Panc1 (cell line): ENCODE measurements around the gene SEC31A. TPM values are rescaled to one million over a fixed set of nuclear protein-coding genes. Genes with fewer than 3 reads are reported as not detected.
"Not testable (repeated sequence)": the region's sequence is repeated elsewhere in the genome, so short reads cannot be mapped to it uniquely, and the experiment has no call there.

ENCODE experiments used
- ATAC-seq: fragments of 200-7000 bp; cut with Tn5 transposase; 2 replicates; pipeline ENCODE4 v1.9.1; 2020; ENCODE audit warnings: mild to moderate bottlenecking, moderate library complexity
- BruUV-seq: library from RNA; stranded (reverse); fragments of 400-500 nt; replicated peaks from 2 replicates; lab custom pipeline; 2021; lab: Mats Ljungman, UMichigan
- CTCF ChIA-PET: fragments of 300-600 bp; sonication (Branson Sonifier 250); formaldehyde crosslinking; loops from one replicate; lab custom pipeline; 2022; ENCODE audit warnings: antibody characterized with exemption; lab: Charles Lee
- POLR2A ChIA-PET: fragments of 300-600 bp; sonication (Branson Sonifier 250); formaldehyde crosslinking; loops from one replicate; lab custom pipeline; 2022; ENCODE audit warnings: antibody characterized with exemption; lab: Charles Lee
- DNase-seq: peaks from one replicate; pipeline ENCODE4 v3.0.0-alpha.2; 2010; ENCODE audit warnings: low read depth, low spot score
- H3K27ac ChIP-seq: 2 replicates; pipeline ENCODE4 v1.5.1; 2011; ENCODE audit warnings: mild to moderate bottlenecking, low read length, inconsistent platforms
- H3K27me3 ChIP-seq: fragments of 200-500 bp; sonication (Bioruptor generic); 2 replicates; pipeline ENCODE4 v1.6.0; 2014; ENCODE audit warnings: low read length, inconsistent platforms; ENCODE audit not compliant: control insufficient read depth, insufficient read depth
- H3K36me3 ChIP-seq: fragments of 200-500 bp; sonication (Bioruptor generic); 2 replicates; pipeline ENCODE4 v1.5.1; 2014; ENCODE audit warnings: inconsistent platforms, mild to moderate bottlenecking, low read length, moderate library complexity; ENCODE audit not compliant: control insufficient read depth, insufficient read depth
- H3K4me1 ChIP-seq: 2 replicates; pipeline ENCODE4 v1.5.1; 2011; ENCODE audit warnings: inconsistent platforms, mild to moderate bottlenecking, low read length, moderate library complexity; ENCODE audit not compliant: control insufficient read depth, insufficient read depth
- H3K4me3 ChIP-seq, 2 experiments: 2 replicates each; pipeline ENCODE4 v1.5.1; 2011 to 2012; ENCODE audit warnings: low read depth in 2 of 2, low read length in 2 of 2, mild to moderate bottlenecking in 2 of 2, inconsistent platforms in 1 of 2, moderate library complexity in 1 of 2
- H3K9me3 ChIP-seq: fragments of 200-500 bp; sonication (Bioruptor generic); 2 replicates; pipeline ENCODE4 v1.5.1; 2014; ENCODE audit warnings: low read depth, mild to moderate bottlenecking, inconsistent platforms, low read length, moderate library complexity; ENCODE audit not compliant: control insufficient read depth, insufficient read depth
- POLR2AphosphoS5 ChIP-seq: IDR thresholded peaks from 2 replicates; pipeline ENCODE4 v1.6.1; 2012; ENCODE audit warnings: mild to moderate bottlenecking, low read depth, low read length, moderate library complexity
- REST ChIP-seq, 2 experiments: IDR thresholded peaks; 2 replicates each; pipeline ENCODE4 v1.6.1; 2011 to 2012; ENCODE audit warnings: low read depth in 2 of 2, control low read depth in 1 of 2, low read length in 1 of 2, mild to moderate bottlenecking in 1 of 2, moderate library complexity in 1 of 2; ENCODE audit not compliant: insufficient read depth in 1 of 2
- SIN3A ChIP-seq: IDR thresholded peaks from 2 replicates; pipeline ENCODE4 v1.6.1; 2012; ENCODE audit warnings: low read depth, mild to moderate bottlenecking, low read length, moderate library complexity, borderline replicate concordance; ENCODE audit not compliant: insufficient read depth
- TCF7L2 ChIP-seq: IDR thresholded peaks from 2 replicates; pipeline ENCODE4 v1.6.1; 2011; ENCODE audit warnings: mild to moderate bottlenecking, low read depth, low read length, inconsistent platforms
- in situ Hi-C: cut with HindIII; loops from 2 replicates; pipeline ENCODE4 v1.10.0; 2016; ENCODE audit warnings: low sequenced_read_pairs, low pct_unique_long_range_greater_than_20kb
- intact Hi-C: fragments of 100-400 bp; cut with micrococcal nuclease; formaldehyde crosslinking; loops from one replicate; pipeline ENCODE4 v1.10.0; 2022; ENCODE audit not compliant: unreplicated experiment
- total RNA-seq: library from RNA; stranded (reverse); gene quantifications from one replicate; pipeline ENCODE4 v1.2.1, GENCODE V29; 2021; ENCODE audit not compliant: unreplicated experiment
- TF ChIP-seq, protein P1 (sequence below): fragments of 450-650 bp; IDR thresholded peaks from 2 replicates; pipeline ENCODE4 v1.5.1; 2017; ENCODE audit warnings: mild to moderate bottlenecking

SEC31A gene
- total RNA-seq, 1 experiment from 2014 or later = 107 TPM

GRCh38 chr4:82918091-82918490 is 27.1 kb upstream of the SEC31A start:
- Histone ChIP-seq H3K4me3 (no peak overlapping the region), H3K27me3 (no peaks in the 10 kb centered on the region), H3K4me1 (no peaks in the 10 kb centered on the region), H3K9me3 (no peaks in the 10 kb centered on the region), H3K27ac (no peak overlapping the region), H3K36me3 (no peaks in the 10 kb centered on the region)
- no peak for DNase-seq
- TF ChIP-seq REST (IDR thresholded peaks at IDR 0.05; ENCODE audit: insufficient read depth in 1 of 2, low read depth in 2 of 2, low read length in 1 of 2) (no peak), SIN3A (no peak), TCF7L2 (no peak), POLR2AphosphoS5 (no peak)
- TF ChIP-seq, protein P1, sequence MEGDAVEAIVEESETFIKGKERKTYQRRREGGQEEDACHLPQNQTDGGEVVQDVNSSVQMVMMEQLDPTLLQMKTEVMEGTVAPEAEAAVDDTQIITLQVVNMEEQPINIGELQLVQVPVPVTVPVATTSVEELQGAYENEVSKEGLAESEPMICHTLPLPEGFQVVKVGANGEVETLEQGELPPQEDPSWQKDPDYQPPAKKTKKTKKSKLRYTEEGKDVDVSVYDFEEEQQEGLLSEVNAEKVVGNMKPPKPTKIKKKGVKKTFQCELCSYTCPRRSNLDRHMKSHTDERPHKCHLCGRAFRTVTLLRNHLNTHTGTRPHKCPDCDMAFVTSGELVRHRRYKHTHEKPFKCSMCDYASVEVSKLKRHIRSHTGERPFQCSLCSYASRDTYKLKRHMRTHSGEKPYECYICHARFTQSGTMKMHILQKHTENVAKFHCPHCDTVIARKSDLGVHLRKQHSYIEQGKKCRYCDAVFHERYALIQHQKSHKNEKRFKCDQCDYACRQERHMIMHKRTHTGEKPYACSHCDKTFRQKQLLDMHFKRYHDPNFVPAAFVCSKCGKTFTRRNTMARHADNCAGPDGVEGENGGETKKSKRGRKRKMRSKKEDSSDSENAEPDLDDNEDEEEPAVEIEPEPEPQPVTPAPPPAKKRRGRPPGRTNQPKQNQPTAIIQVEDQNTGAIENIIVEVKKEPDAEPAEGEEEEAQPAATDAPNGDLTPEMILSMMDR = no peak
- ATAC-seq = no peak
- intact Hi-C loops = no loop called here
- POLR2A ChIA-PET = no interaction called here
- in situ Hi-C loops = no loop called here
- CTCF ChIA-PET = no interaction called here
- BruUV-seq = no TSS peak

DNA sequence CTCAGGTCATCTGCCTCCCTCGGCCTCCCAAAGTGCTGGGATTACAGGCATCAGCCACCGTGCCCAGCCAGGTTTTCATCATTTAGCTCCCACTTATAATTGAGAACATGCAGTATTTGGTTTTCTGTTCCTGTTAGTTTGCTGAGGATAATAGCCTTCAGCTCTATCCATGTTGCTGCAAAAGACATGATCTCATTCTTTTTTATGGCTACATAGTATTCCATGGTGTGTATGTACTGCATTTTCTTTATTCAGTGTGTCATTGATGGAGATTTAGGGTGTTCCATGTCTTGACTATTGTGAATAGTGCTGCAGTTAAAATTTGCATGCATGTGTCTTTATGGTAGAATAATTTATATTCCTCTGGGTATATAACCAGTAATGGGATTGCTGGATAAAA is 23.0 kb upstream of the SEC31A start:
- intact Hi-C loops, CTCF ChIA-PET: not testable (repeated sequence)

DNA sequence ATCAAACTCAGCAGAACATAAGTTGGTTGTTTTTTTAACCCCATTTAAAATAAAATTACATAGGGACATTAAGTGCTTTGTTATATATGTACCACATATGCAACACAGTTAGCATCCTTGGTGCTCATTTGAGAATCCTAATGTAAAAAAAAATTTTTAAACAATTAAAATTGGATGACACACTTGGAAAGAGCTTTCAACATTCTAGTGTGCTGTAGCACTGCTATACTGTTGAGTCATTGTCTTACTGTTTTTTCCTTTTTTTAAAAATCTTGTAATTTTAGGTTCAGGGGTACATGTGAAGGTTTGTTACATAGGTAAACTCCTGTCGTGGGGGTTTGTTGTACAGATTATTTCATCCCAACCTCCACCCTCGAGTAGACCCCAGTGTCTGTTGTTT is 22.4 kb upstream of the SEC31A start:
- no TSS peak for BruUV-seq
- H3K4me3 ChIP-seq = no peak overlapping the region
- no peaks in the 10 kb centered on the region for H3K36me3 ChIP-seq
- POLR2A ChIA-PET = no interaction called here
- H3K27me3 ChIP-seq = no peaks in the 10 kb centered on the region
- no peak overlapping the region for H3K27ac ChIP-seq
- in situ Hi-C loops = no loop called here
- H3K9me3 ChIP-seq = no peaks in the 10 kb centered on the region
- DNase-seq = no peak
- H3K4me1 ChIP-seq = no peaks in the 10 kb centered on the region
- TF ChIP-seq REST (IDR thresholded peaks at IDR 0.05; ENCODE audit: insufficient read depth in 1 of 2, low read depth in 2 of 2, low read length in 1 of 2) (no peak), SIN3A (no peak), TCF7L2 (no peak), POLR2AphosphoS5 (no peak)
- TF ChIP-seq, protein P1 = no peak
- CTCF ChIA-PET = no interaction called here
- no peak for ATAC-seq
- intact Hi-C loops = no loop called here

More for the DNA sequence above, 23.0 kb upstream of the SEC31A start:
- H3K4me1 ChIP-seq, H3K36me3 ChIP-seq, BruUV-seq, H3K27ac ChIP-seq, POLR2A ChIA-PET, in situ Hi-C loops, H3K4me3 ChIP-seq, H3K9me3 ChIP-seq, H3K27me3 ChIP-seq, DNase-seq, ATAC-seq: not testable (repeated sequence)
